Embryonic facial prominence (tissue), 1 donor: ENCODE measurements around the gene PPA1.
"Not testable (repeated sequence)": the region's sequence is repeated elsewhere in the genome, so short reads cannot be mapped to it uniquely, and the experiment has no call there.

Source experiments
- DNase-seq: peaks from one replicate; pipeline ENCODE4 v3.0.0-alpha.2; 2016; ENCODE audit errors: extremely low spot score

Gene PPA1

DNA sequence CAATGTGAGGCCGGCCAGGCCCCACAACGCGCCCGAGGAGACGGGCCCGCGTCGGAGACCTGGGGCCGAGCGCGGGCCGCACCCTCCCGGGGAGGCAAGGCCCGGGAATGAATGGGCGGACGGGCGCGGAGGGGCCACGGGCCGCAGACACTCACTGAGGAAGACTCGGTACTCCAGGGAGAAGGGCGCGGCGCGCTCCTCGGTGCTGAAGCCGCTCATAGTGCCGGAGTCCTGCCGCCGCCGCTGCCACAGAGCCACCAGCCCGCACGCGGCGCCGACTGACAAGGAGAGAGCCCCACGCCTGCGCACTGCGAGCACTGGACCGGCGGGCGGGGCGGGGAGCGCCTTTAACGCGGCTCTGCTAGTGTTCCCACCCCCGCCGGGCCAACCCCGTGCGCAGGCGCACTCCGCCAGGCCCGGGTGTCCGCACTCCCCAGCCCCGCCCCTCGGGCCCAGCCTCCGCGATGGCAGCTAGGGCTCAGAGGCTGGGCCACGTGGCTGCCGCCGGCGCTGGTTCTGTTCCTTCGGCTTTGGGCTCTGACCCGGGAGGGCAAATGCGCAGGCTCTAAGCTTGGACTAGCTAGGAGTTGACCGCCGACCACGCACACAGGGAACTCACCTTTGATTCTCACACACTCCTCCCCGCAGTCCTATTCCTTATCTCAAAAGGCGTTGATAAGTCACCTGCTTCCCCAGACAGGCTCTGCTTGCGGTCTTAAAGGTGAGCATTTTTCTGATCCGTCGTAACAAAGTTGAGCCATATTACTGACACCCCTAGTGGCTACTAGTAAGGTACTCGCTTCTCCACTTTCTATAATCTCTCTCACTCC, at the start of gene PPA1:
Gene PPA1, minus strand, starts transcription at position 321 of the 830 bp plus-strand sequence. Its CDS starts 102 bp downstream, at position 219.
- DNase-seq = peak; percentile 86

- DNase-seq = no peak
Measured at GRCh38 chr10:70281609-70282008, 48.4 kb upstream of the PPA1 start.

DNA sequence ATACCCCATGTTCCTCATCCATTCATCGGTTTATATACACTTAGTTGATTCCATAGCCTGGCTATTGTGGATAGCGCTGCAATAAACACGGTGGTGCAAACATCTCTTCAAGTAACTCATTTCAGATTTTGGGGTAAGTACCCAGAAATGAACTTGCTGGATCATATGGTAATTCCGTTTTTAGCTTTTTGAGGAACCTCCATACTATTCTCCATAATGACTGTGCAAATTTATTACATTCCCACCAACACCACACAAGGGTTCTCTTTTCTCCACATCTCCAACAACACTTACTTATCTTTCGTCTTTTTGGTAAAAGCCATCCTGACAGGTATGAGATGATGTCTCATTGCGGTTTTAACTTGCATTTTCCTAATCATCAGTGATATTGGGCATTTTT, 46.9 kb upstream of the PPA1 start:
- no peak for DNase-seq

GRCh38 chr10:70277396-70278030, 44.3 kb upstream of the PPA1 start:
- DNase-seq = no peak

GRCh38 chr10:70274643-70275042, 41.4 kb upstream of the PPA1 start:
- DNase-seq = no peak

DNA sequence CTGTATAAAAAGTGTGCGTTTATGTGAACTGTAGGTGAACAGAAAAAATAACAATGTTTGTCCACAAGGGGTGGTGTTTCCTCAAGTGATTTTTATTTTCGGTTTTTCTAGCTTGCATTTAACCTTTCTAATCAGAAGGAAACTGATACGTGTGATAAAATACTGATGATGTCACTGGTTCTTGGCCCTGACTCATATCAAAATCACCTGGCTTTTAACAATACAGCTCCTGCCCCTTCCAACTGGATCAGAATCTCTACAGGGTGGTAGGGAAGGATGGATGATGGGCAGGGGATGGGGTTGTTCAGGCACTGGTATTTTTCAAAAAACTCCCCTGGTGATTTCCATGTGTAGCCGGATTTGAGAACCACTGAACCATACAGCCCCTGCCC, 39.7 kb upstream of the PPA1 start:
- no peak for DNase-seq

DNA sequence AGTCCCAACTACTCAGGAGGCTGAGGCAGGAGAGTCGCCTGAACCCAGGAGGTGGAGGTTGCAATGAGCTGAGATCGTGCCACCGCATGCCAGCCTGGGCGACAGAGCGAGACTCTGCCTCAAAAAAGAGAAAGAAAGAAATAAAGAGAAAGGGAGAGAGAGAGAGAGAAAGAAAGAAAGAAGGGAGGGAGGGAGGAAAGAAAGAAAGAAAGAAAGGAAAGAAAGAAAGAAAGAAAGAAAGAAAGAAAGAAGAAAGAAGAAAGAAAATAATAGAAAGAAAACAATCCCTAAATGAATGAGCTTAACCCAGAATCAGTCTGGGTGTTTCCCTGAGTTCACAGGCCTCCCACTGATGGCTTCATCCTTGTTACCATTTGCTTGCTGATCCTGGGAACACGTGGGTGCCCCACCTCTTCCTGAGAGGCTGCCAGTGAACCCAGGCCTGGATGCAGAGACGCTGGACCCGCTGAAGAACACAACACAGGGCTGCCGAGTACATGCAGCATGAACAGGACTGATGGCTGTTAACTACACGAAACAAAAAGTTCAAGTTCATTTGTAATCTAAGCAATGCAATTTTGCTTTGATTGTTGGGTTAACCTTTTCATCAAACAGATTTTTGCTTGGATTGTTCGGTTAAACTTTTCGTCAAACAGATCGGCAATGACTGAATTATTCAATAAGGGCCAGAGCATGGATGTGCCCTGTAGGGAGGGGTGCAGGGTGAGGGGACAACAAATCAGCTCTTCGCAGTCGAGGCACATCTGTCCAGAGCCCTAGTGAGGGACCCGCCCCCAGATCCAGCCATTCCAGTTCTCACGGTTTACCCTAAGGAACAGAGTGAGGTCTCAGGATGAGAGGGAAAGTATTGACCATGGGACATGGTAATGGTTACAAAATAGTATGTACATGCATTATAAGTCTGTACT, 39.0 kb upstream of the PPA1 start:
- no peak for DNase-seq

DNA sequence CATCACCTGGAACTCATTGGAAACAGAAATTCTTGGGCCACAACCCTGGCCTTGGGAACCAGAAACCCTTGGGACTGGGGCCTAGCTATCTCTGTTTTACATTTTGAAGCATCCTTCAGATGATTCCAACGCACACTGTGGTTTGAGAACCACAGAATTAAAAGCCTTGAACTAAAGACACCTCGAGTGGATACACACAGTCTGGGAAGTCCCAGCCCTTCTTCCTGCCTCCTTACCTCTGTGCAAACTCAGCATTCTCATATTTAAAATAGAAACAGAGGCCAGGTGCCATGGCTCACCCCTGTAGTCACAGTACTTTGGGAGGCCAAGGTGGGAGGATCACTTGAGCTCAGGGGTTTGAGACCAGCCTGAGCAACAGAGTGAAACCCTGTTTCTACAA, 37.7 kb upstream of the PPA1 start:
- no peak for DNase-seq

DNA sequence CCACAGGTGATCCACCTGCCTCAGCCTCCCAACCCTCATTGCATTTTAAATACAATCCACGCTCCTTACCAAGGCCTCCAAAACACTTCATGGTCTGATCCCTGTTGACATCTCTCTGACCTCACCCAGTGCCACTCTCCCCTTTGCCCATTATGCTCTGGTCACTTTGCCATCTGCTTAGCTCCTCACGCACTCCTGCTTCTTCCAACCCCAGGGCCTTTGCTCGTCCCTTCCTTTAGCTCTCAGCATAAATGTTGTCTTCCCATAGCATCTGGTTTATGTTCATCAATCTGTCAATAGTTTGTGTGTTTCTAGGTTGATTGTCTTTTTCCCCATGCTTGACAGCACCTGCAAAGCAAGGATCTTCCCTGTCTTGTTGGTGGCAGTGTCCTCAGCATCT, 36.5 kb upstream of the PPA1 start:
- DNase-seq = no peak

DNA sequence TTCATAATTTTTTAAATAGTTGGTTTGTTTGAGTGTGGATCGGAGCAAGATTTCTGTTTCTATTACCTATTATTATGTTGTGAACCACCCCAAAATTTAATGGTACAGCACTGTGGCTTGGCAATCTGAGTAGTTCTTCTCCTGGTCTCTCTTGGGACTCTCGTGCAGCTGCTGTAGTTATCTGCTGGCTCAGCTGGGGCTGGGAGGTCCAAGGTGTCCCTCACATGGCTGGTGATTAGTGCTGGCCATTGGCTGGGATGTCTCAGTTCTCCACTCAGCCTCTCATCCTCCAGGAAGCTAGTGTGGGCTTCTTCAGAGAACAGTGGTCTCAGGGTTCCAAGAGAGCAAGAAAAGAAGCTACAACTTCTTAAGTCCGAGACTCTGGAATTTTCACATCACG, 35.1 kb upstream of the PPA1 start:
- DNase-seq = no peak

- DNase-seq = no peak
Measured at GRCh38 chr10:70267161-70267933, 34.1 kb upstream of the PPA1 start.

DNA sequence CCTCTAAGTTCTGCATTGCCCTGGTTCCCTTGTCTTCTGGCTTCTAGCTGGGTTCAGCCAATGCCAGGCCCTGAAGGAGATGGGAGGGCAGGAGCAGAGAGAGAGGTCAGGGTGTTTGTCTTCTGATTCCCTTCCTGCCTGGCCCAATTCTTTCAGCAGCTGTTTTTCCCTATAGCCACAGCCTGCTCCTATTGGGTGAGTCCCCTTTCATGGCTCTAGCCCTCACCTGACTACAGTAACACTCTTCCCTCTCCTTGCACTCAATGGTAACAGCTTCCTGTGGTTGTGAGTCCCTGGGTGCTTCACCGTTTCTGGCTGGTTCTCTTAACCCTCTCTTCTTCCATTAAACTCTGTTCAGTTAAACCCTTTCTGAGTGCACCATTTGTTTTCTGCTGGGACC, 33.5 kb upstream of the PPA1 start:
- no peak for DNase-seq

DNA sequence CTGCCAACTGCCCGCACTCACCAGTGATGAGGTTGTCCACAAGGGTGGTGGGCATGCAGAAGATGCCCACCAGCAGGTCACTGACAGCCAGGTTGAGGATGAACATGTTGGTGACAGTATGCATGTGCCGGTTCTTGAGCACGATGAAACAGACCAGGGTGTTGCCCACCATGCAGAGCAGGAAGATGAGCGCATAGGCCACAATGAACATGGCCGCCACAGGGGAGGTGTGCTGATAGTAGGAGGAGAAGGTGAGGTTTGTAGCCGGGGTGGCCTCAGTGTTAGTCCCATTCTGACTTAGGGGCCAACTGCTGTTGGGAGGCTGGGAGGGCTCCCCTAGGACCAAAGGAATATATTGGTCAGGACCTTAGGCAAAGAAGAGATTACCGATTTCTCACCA, 32.8 kb upstream of the PPA1 start:
- no peak for DNase-seq

- DNase-seq = no peak
Measured at GRCh38 chr10:70265032-70265689, 31.9 kb upstream of the PPA1 start.

GRCh38 chr10:70260734-70261133, 27.5 kb upstream of the PPA1 start:
- no peak for DNase-seq

DNA sequence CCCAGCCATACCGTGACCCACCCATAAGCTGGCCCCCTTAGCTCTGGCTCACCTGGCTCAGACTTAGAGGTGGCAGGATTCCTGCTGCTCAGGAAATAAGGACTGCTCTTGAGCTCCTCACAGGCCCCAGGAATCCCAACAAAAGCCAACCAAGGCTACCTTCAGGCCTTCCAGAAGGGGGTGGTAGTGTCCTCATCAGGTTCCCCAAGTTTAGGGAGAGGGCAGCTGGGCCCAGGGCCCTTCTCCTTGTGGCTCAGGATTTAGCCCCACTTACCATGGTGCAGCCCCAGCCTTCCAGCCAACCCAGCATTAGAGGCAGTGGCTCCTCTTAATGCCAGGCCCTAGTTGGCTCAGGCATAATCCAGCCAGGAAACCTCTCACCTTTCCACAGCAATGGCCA, 27.0 kb upstream of the PPA1 start:
- DNase-seq = no peak

- DNase-seq = no peak
Measured at GRCh38 chr10:70258216-70258615, 25.0 kb upstream of the PPA1 start.

DNA sequence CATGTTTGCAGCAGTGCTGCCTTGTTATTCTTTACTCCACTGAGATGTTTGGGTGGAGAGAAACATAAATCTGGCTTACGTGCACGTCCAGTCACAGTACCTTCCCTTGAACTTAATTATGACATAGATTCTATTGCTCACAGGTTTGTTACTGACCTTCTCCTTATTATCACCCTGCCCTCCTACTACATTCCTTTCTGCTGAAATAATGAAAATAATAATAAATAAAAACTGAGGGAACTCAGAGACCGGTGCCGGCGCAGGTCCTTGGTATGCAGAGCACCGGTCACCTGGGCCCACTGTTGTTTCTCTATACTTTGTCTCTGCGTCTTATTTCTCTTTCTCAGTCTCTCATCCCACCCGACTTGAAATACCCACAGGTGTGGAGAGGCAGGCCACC, 24.6 kb upstream of the PPA1 start:
- not testable (repeated sequence) for DNase-seq

DNA sequence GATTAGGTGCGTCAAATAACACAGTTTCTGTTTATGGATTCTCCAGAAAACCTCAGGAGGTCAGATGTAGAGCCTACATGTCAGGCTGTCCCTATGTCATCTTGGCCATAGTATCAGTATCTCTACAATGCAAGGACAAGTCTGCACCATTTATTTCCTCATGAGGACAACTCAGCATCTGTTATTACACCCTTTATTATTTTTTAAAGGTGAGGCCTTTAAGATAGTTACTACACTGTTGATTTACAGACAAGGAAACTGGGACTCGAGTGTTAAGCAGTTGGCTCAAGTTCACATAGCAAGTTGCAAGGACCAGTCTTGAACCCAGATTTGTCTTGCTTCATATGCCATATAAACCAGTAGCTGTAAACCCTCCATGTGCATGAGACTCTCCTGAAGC, 23.2 kb upstream of the PPA1 start:
- no peak for DNase-seq

GRCh38 chr10:70255329-70256299, 22.4 kb upstream of the PPA1 start:
- DNase-seq = peak; percentile 85
